IPS-18c (cell line): Measurements from ENCODE around the gene RRM2.
"Not testable (repeated sequence)": the region's sequence is repeated elsewhere in the genome, so short reads cannot be mapped to it uniquely, and the experiment has no call there.

Source experiments
- H3K4me3 ChIP-seq: 2 replicates; pipeline ENCODE4 v1.7.0; 2013; ENCODE audit warnings: low read depth, mild to moderate bottlenecking, low read length, moderate library complexity; ENCODE audit not compliant: insufficient read depth
- H3K9me3 ChIP-seq: one replicate; pipeline ENCODE4 v1.6.1; 2013; ENCODE audit warnings: mild to moderate bottlenecking, low read length, moderate library complexity; ENCODE audit not compliant: control insufficient read depth, insufficient read depth

The RRM2 gene

GRCh38 chr2:10141736-10142639, 19.4 kb downstream of the RRM2 start:
- no peaks in the 10 kb centered on the region for H3K9me3 ChIP-seq
- H3K4me3 ChIP-seq = no peak overlapping the region

GRCh38 chr2:10142640-10142965, 20.1 kb downstream of the RRM2 start:
- H3K9me3 ChIP-seq = no peaks in the 10 kb centered on the region
- H3K4me3 ChIP-seq = no peak overlapping the region

- Histone ChIP-seq H3K4me3 (no peak overlapping the region), H3K9me3 (no peaks in the 10 kb centered on the region)
Observed at GRCh38 chr2:10144771-10145518, 22.4 kb downstream of the RRM2 start.

GRCh38 chr2:10145519-10146357, 23.2 kb downstream of the RRM2 start:
- no peak overlapping the region for H3K4me3 ChIP-seq
- no peaks in the 10 kb centered on the region for H3K9me3 ChIP-seq

GRCh38 chr2:10146366-10147005, 23.9 kb downstream of the RRM2 start:
- H3K4me3 ChIP-seq = no peak overlapping the region

GRCh38 chr2:10147050-10147660, 24.6 kb downstream of the RRM2 start:
- not testable (repeated sequence) for H3K4me3 ChIP-seq, H3K9me3 ChIP-seq

More at GRCh38 chr2:10146366-10147005, 23.9 kb downstream of the RRM2 start:
- H3K9me3 ChIP-seq = no peaks in the 10 kb centered on the region

- no peaks in the 10 kb centered on the region for H3K9me3 ChIP-seq
- H3K4me3 ChIP-seq = no peak overlapping the region
Observed at GRCh38 chr2:10148268-10148667, 25.7 kb downstream of the RRM2 start.

GRCh38 chr2:10149635-10150034, 27.1 kb downstream of the RRM2 start:
- Histone ChIP-seq H3K9me3 (no peaks in the 10 kb centered on the region), H3K4me3 (no peak overlapping the region)

- H3K9me3 ChIP-seq = no peaks in the 10 kb centered on the region
- no peak overlapping the region for H3K4me3 ChIP-seq
Observed at GRCh38 chr2:10150436-10150835, 27.9 kb downstream of the RRM2 start.

GRCh38 chr2:10151462-10151861, 28.9 kb downstream of the RRM2 start:
- Histone ChIP-seq H3K4me3 (no peak overlapping the region), H3K9me3 (no peaks in the 10 kb centered on the region)

- Histone ChIP-seq H3K9me3 (no peaks in the 10 kb centered on the region), H3K4me3 (no peak overlapping the region)
Observed at GRCh38 chr2:10157293-10157692, 34.8 kb downstream of the RRM2 start.

GRCh38 chr2:10158681-10159080, 36.1 kb downstream of the RRM2 start:
- Histone ChIP-seq H3K4me3 (no peak overlapping the region), H3K9me3 (no peaks in the 10 kb centered on the region)

GRCh38 chr2:10159086-10159485, 36.5 kb downstream of the RRM2 start:
- no peaks in the 10 kb centered on the region for H3K9me3 ChIP-seq
- no peak overlapping the region for H3K4me3 ChIP-seq

GRCh38 chr2:10159581-10160131, 37.1 kb downstream of the RRM2 start:
- no peak overlapping the region for H3K4me3 ChIP-seq
- no peaks in the 10 kb centered on the region for H3K9me3 ChIP-seq

GRCh38 chr2:10160203-10160955, 37.8 kb downstream of the RRM2 start:
- Histone ChIP-seq H3K4me3 (no peak overlapping the region), H3K9me3 (no peaks in the 10 kb centered on the region)
